Vagina (tissue), 2 donors: ENCODE results near the gene TTLL11. TPM values are rescaled to one million over a fixed set of nuclear protein-coding genes. Genes with fewer than 3 reads are reported as not detected.

ENCODE experiments used
- DNase-seq, 2 donors: peaks; one replicate each; pipeline ENCODE4 v3.0.0-alpha.2; 2017; ENCODE audit errors: extremely low spot score in 2 of 2
- H3K27ac ChIP-seq: fragments of 200-600 bp; sonication (generic); one replicate; pipeline ENCODE4 v1.5.1; 2019
- H3K27me3 ChIP-seq: fragments of 200-600 bp; sonication (generic); one replicate; pipeline ENCODE4 v1.5.1; 2019
- H3K36me3 ChIP-seq, 2 donors: fragments of 200-600 bp; sonication (generic); one replicate each; pipeline ENCODE4 v1.5.1; 2017 to 2019
- H3K4me1 ChIP-seq: fragments of 200-600 bp; sonication (generic); one replicate; pipeline ENCODE4 v1.5.1; 2019
- H3K4me3 ChIP-seq, 2 donors: fragments of 200-600 bp; sonication (generic); 1 replicate in 1 of 2; 2 replicates in 1 of 2; pipeline ENCODE4 v1.5.1; 2016 to 2019
- H3K9me3 ChIP-seq: fragments of 200-600 bp; sonication (generic); one replicate; pipeline ENCODE4 v1.5.1; 2019
- CTCF ChIP-seq, 3 experiments: fragments of 450-650 bp in 2 of 3; fragments of 200-600 bp in 1 of 3; sonication (generic) in 1 of 3; IDR thresholded peaks; one replicate each; pipeline ENCODE4 v1.5.1; 2017 to 2019; ENCODE audit warnings: antibody characterized with exemption in 3 of 3, mild to moderate bottlenecking in 2 of 3, moderate library complexity in 2 of 3
- POLR2A ChIP-seq, 2 donors: fragments of 450-650 bp; IDR thresholded peaks; one replicate each; pipeline ENCODE4 v1.6.1; 2017; ENCODE audit warnings: antibody characterized with exemption in 2 of 2, mild to moderate bottlenecking in 2 of 2, moderate library complexity in 2 of 2
- POLR2AphosphoS5 ChIP-seq, 2 donors: sonication (generic); formaldehyde crosslinking; IDR thresholded peaks; one replicate each; pipeline ENCODE4 v1.9.0; 2017; ENCODE audit warnings: antibody characterized with exemption in 2 of 2, mild to moderate bottlenecking in 2 of 2, low read depth in 1 of 2; ENCODE audit not compliant: insufficient read depth in 1 of 2
- intact Hi-C: fragments of 100-400 bp; cut with DNase I; formaldehyde crosslinking; loops from one replicate; pipeline ENCODE4 v1.15.1; 2023
- total RNA-seq: library from RNA; depleted of rRNA; stranded (reverse); fragments of >200 nt; gene quantifications from one replicate; pipeline ENCODE4 v1.2.3, GENCODE V29; 2016

Gene TTLL11
- total RNA-seq, 1 donor from 2014 or later: 11.0 TPM

GRCh38 chr9:121841771-121842611 lies 251.1 kb downstream of the TTLL11 start:
- peak; percentile 60 to 61 for DNase-seq
- TF ChIP-seq CTCF (IDR thresholded peaks at IDR 0.05) (no peak), POLR2A (IDR thresholded peaks at IDR 0.05) (no peak), POLR2AphosphoS5 (IDR thresholded peaks at IDR 0.05; ENCODE audit: insufficient read depth in 1 of 2, low read depth in 1 of 2) (no peak)
- H3K27ac ChIP-seq: no peak overlapping the region
- no peaks in the 10 kb centered on the region for H3K27me3 ChIP-seq
- intact Hi-C loops: no loop called here
- no peaks in the 10 kb centered on the region for H3K9me3 ChIP-seq
- no peak overlapping the region for H3K4me3 ChIP-seq
- no peaks in the 10 kb centered on the region for H3K4me1 ChIP-seq
- no peaks in the 10 kb centered on the region for H3K36me3 ChIP-seq

GRCh38 chr9:121840838-121841760 lies 252.0 kb downstream of the TTLL11 start:
- no peaks in the 10 kb centered on the region for H3K36me3 ChIP-seq
- no peaks in the 10 kb centered on the region for H3K27me3 ChIP-seq
- H3K9me3 ChIP-seq: no peaks in the 10 kb centered on the region
- no peak for TF ChIP-seq POLR2AphosphoS5 (IDR thresholded peaks at IDR 0.05; ENCODE audit: insufficient read depth in 1 of 2, low read depth in 1 of 2)
- intact Hi-C loops: no loop called here
- DNase-seq: peak; percentile 71 to 81
- H3K27ac ChIP-seq: no peak overlapping the region
- H3K4me3 ChIP-seq: no peak overlapping the region
- no peaks in the 10 kb centered on the region for H3K4me1 ChIP-seq

GRCh38 chr9:121839726-121840500 lies 253.2 kb downstream of the TTLL11 start:
- TF ChIP-seq POLR2A (IDR thresholded peaks at IDR 0.05) (no peak), CTCF (IDR thresholded peaks at IDR 0.05) (no peak), POLR2AphosphoS5 (IDR thresholded peaks at IDR 0.05; ENCODE audit: insufficient read depth in 1 of 2, low read depth in 1 of 2) (no peak)
- Histone ChIP-seq H3K9me3 (no peaks in the 10 kb centered on the region), H3K4me3 (no peak overlapping the region), H3K27ac (no peak overlapping the region), H3K4me1 (no peaks in the 10 kb centered on the region), H3K27me3 (no peaks in the 10 kb centered on the region), H3K36me3 (no peaks in the 10 kb centered on the region)
- intact Hi-C loops: no loop called here
- DNase-seq: peak; percentile 40 to 74

GRCh38 chr9:121838746-121839669 lies 254.1 kb downstream of the TTLL11 start:
- peak in 1 of 2 donors; percentile 72 for DNase-seq
- H3K27ac ChIP-seq: no peak overlapping the region

More at GRCh38 chr9:121838746-121839669, 254.1 kb downstream of the TTLL11 start:
- Histone ChIP-seq H3K4me3 (no peak overlapping the region), H3K27me3 (no peaks in the 10 kb centered on the region), H3K36me3 (no peaks in the 10 kb centered on the region), H3K9me3 (no peaks in the 10 kb centered on the region), H3K4me1 (no peaks in the 10 kb centered on the region)
- intact Hi-C loops: no loop called here
- TF ChIP-seq POLR2AphosphoS5 (IDR thresholded peaks at IDR 0.05; ENCODE audit: insufficient read depth in 1 of 2, low read depth in 1 of 2) (no peak), CTCF (IDR thresholded peaks at IDR 0.05) (no peak), POLR2A (IDR thresholded peaks at IDR 0.05) (no peak)
